Prostate gland (tissue), 2 donors: ENCODE results near the gene F12. TPM values are rescaled to one million over a fixed set of nuclear protein-coding genes. Genes with fewer than 3 reads are reported as not detected.

Experiments
- DNase-seq: peaks from one replicate; pipeline ENCODE4 v3.0.0-alpha.2; 2019; ENCODE audit warnings: low spot score
- H3K27ac ChIP-seq, 2 donors: fragments of 200-600 bp; sonication (generic); 2 replicates each; pipeline ENCODE4 v1.5.1; 2017 to 2019
- H3K27me3 ChIP-seq: fragments of 200-600 bp; sonication (generic); replicated peaks from 2 replicates; pipeline ENCODE4 v1.5.1; 2019; ENCODE audit not compliant: insufficient read depth
- H3K36me3 ChIP-seq, 2 donors: fragments of 200-600 bp; sonication (generic); 1 replicate in 1 of 2; 2 replicates in 1 of 2; pipeline versions ENCODE4 v1.5.1 to v1.8.1; 2017 to 2019
- H3K4me1 ChIP-seq: fragments of 200-600 bp; sonication (generic); replicated peaks from 2 replicates; pipeline ENCODE4 v1.5.1; 2019
- H3K4me3 ChIP-seq, 2 donors: fragments of 200-600 bp; sonication (generic); 2 replicates each; pipeline ENCODE4 v1.5.1; 2017 to 2019
- H3K9me3 ChIP-seq: fragments of 200-600 bp; sonication (generic); 2 replicates; pipeline ENCODE4 v1.5.1; 2017
- POLR2A ChIP-seq: fragments of 450-650 bp; IDR thresholded peaks from one replicate; pipeline ENCODE4 v1.6.1; 2016; ENCODE audit warnings: antibody characterized with exemption, mild to moderate bottlenecking
- POLR2AphosphoS5 ChIP-seq: sonication (generic); formaldehyde crosslinking; IDR thresholded peaks from one replicate; pipeline ENCODE4 v1.6.1; 2017; ENCODE audit warnings: antibody characterized with exemption
- WGBS: methylation state at CpG from one replicate; pipeline ENCODE4 v1.1.5; 2018; 5-methylcytosine and 5-hydroxymethylcytosine counted together
- intact Hi-C: fragments of 100-400 bp; cut with DNase I; formaldehyde crosslinking; loops from one replicate; pipeline ENCODE4 v1.14.2; 2022
- total RNA-seq, 2 donors: library from RNA; depleted of rRNA; stranded (reverse); fragments of >200 nt; gene quantifications; one replicate each; pipeline ENCODE4 v1.1.0, GENCODE V29; 2016
- TF ChIP-seq, protein P1 (sequence below), 4 experiments: fragments of 200-600 bp in 2 of 4; fragments of 450-650 bp in 2 of 4; sonication (generic) in 2 of 4; IDR thresholded peaks; 1 replicate in 3 of 4; 2 replicates in 1 of 4; pipeline ENCODE4 v1.5.1; 2016 to 2019; ENCODE audit warnings: antibody characterized with exemption in 4 of 4, mild to moderate bottlenecking in 2 of 4, moderate library complexity in 2 of 4

The F12 gene
- total RNA-seq, 2 donors from 2014 or later, result 0.74 to 2.6 TPM

DNA sequence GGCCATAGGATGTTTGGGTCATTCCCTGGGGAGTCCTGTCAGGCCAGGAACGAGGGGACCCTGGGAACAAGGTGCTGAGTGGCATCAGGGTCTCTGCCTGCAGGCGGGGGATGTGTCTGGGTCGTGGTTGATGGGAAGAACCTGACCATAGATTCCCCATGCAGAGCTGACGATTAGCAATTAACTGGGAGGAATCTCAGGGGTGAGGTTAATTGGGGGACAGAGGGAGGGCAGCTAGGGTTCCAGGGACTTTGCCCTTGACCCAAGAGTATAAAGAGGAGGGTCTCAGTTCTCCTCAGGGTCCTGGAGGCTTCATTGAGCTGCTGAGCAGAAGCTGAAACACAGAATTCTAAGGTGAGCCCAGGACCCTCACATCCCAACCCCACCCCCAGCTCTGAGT lies 25.2 kb downstream of the F12 start, which contains the start of gene SLC34A1:
SLC34A1 (plus strand) TSS at position 301 of the 400 bp plus-strand sequence. CDS start 1,308 bp downstream, outside the sequence.
- no peaks in the 10 kb centered on the region for H3K27me3 ChIP-seq
- H3K27ac ChIP-seq, result no peak within 1 kb of the TSS
- DNase-seq, result no peak
- H3K4me3 ChIP-seq, result no peak within 1 kb of the TSS
- WGBS, result 80% methylated on average over 4 of the region's 4 CpGs
- no peaks in the 10 kb centered on the region for H3K4me1 ChIP-seq
- intact Hi-C loops, result no loop called here
- H3K9me3 ChIP-seq, result no peaks in the 10 kb centered on the region
- TF ChIP-seq POLR2A (no peak), POLR2AphosphoS5 (no peak)
- TF ChIP-seq, protein P1, sequence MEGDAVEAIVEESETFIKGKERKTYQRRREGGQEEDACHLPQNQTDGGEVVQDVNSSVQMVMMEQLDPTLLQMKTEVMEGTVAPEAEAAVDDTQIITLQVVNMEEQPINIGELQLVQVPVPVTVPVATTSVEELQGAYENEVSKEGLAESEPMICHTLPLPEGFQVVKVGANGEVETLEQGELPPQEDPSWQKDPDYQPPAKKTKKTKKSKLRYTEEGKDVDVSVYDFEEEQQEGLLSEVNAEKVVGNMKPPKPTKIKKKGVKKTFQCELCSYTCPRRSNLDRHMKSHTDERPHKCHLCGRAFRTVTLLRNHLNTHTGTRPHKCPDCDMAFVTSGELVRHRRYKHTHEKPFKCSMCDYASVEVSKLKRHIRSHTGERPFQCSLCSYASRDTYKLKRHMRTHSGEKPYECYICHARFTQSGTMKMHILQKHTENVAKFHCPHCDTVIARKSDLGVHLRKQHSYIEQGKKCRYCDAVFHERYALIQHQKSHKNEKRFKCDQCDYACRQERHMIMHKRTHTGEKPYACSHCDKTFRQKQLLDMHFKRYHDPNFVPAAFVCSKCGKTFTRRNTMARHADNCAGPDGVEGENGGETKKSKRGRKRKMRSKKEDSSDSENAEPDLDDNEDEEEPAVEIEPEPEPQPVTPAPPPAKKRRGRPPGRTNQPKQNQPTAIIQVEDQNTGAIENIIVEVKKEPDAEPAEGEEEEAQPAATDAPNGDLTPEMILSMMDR (IDR thresholded peaks at IDR 0.05), result no peak
- H3K36me3 ChIP-seq, result no peaks in the 10 kb centered on the region

DNA sequence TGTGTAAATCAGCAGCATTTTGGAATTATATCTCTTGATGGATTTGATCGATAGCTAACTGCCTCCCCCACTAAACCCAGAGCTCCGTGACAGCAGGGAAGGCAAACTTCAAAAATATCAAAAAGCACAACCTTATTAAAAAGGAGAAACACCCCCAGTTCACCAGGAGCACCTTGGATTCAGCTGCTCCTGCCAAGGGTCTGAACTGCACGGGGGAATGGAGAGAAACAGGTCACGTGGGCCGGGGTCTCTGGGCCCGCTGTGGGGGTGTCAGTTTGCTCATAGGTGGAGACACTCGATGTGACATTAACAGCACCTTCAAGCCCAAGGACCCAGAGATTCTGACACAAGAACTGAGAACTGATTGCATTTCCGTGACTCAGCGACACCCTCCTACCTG lies 26.2 kb downstream of the F12 start:
- Histone ChIP-seq H3K27me3 (no peaks in the 10 kb centered on the region), H3K36me3 (no peaks in the 10 kb centered on the region), H3K9me3 (no peaks in the 10 kb centered on the region), H3K4me1 (no peaks in the 10 kb centered on the region), H3K4me3 (no peak overlapping the region), H3K27ac (no peak overlapping the region)
- DNase-seq, result no peak
- WGBS, result 93% methylated on average over 9 of the region's 9 CpGs
- TF ChIP-seq POLR2AphosphoS5, result no peak
- TF ChIP-seq, protein P1 (IDR thresholded peaks at IDR 0.05), result no peak
- no peak for TF ChIP-seq POLR2A
- intact Hi-C loops, result loop anchor here (2.0 kb wide), 1 partner anchor 64 kb away; no protein-coding TSS in a partner anchor

DNA sequence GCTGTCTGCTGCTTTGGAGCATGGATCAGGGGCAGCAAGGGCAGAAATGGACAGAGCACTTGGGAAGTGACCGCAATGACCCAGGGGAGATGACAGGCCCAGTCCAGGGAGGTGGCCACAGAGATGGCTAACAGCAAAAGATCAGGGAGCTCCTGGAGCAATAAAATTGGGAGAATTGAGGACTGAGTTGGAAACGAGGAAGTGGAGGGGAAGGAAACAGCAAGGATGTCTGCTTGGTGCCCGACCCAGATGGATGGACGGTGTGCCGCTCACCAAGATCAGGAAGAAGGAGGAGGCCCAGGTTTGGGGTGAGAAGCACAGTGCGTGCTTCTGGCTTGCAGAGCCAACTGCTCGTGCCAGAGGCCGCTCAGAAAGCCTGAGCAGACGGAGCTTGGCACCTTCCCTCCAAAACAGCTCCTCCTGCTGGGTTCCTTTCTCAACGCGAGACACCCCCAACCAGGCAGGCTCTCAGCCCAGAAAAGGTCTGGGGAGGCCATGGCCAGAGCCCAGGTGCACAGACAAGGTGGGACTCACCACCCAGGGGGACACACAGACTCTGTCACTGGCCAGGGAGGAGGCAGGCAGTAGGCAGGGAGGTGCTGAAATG lies 26.8 kb downstream of the F12 start:
- Histone ChIP-seq H3K4me1 (no peaks in the 10 kb centered on the region), H3K36me3 (no peaks in the 10 kb centered on the region), H3K9me3 (no peaks in the 10 kb centered on the region), H3K4me3 (no peak overlapping the region), H3K27ac (peak overlapping the region in 1 of 2 donors; percentile 49), H3K27me3 (no peaks in the 10 kb centered on the region)
- WGBS, result 12% methylated on average over 11 of the region's 11 CpGs
- no peak for TF ChIP-seq POLR2A
- TF ChIP-seq POLR2AphosphoS5, result peak; percentile 58
- TF ChIP-seq, protein P1 (IDR thresholded peaks at IDR 0.05), result peak in 3 of 4 experiments; percentile 47 to 64 (median 63)
- DNase-seq, result peak; percentile 72
- intact Hi-C loops, result loop anchor here (2.0 kb wide), 1 partner anchor 64 kb away; no protein-coding TSS in a partner anchor

GRCh38 chr5:177380805-177381126 lies 28.6 kb downstream of the F12 start:
- Histone ChIP-seq H3K9me3 (no peaks in the 10 kb centered on the region), H3K27ac (no peak overlapping the region), H3K4me3 (no peak overlapping the region), H3K36me3 (no peaks in the 10 kb centered on the region), H3K4me1 (no peaks in the 10 kb centered on the region), H3K27me3 (no peaks in the 10 kb centered on the region)
- TF ChIP-seq POLR2AphosphoS5, result no peak
- TF ChIP-seq, protein P1 (IDR thresholded peaks at IDR 0.05), result no peak
- TF ChIP-seq POLR2A, result no peak
- intact Hi-C loops, result no loop called here
- WGBS, result 85% methylated on average over 6 of the region's 6 CpGs
- no peak for DNase-seq
